Testis (tissue), 2 donors: ENCODE measurements around the gene EXPH5.

Experiments used
- POLR2A ChIP-seq: fragments of 450-650 bp; IDR thresholded peaks from one replicate; pipeline ENCODE4 v1.6.1; 2017; ENCODE audit warnings: antibody characterized with exemption, mild to moderate bottlenecking, moderate library complexity
- TF ChIP-seq, protein P1 (sequence below), 3 experiments: fragments of 450-650 bp in 2 of 3; fragments of 200-600 bp in 1 of 3; sonication (generic) in 1 of 3; IDR thresholded peaks; one replicate each; pipeline ENCODE4 v1.5.1; 2016 to 2019; ENCODE audit warnings: antibody characterized with exemption in 3 of 3, mild to moderate bottlenecking in 2 of 3, moderate library complexity in 1 of 3

DNA sequence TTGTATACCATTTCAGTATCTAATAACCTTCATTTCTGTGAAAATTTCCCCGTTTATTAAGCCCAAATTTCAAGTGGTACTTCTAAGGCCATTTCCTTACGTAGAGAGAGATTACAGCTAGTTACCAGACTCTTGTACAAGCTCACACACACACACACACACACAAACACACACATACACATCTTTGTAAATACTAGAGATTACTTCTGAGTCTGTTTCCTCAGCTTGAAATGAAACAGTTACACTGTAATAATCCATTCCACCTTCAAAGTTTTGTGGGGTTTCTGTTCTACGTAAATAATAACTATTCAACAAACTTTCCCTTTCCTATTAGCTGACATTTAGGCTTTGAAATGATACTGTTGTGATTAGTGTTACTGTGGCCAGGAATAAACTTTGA is 101.6 kb downstream of the EXPH5 start:
- TF ChIP-seq POLR2A, result no peak
- TF ChIP-seq, protein P1, sequence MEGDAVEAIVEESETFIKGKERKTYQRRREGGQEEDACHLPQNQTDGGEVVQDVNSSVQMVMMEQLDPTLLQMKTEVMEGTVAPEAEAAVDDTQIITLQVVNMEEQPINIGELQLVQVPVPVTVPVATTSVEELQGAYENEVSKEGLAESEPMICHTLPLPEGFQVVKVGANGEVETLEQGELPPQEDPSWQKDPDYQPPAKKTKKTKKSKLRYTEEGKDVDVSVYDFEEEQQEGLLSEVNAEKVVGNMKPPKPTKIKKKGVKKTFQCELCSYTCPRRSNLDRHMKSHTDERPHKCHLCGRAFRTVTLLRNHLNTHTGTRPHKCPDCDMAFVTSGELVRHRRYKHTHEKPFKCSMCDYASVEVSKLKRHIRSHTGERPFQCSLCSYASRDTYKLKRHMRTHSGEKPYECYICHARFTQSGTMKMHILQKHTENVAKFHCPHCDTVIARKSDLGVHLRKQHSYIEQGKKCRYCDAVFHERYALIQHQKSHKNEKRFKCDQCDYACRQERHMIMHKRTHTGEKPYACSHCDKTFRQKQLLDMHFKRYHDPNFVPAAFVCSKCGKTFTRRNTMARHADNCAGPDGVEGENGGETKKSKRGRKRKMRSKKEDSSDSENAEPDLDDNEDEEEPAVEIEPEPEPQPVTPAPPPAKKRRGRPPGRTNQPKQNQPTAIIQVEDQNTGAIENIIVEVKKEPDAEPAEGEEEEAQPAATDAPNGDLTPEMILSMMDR (IDR thresholded peaks at IDR 0.05), result no peak
